Colonic mucosa (tissue), 4 donors: ENCODE measurements around the gene DAPK3. TPM values are rescaled to one million over a fixed set of nuclear protein-coding genes. Genes with fewer than 3 reads are reported as not detected.
"Not testable (repeated sequence)": the region's sequence is repeated elsewhere in the genome, so short reads cannot be mapped to it uniquely, and the experiment has no call there.

Experiments
- DNase-seq: peaks from one replicate; pipeline ENCODE4 v3.0.0-alpha.2; 2020
- H3K27ac ChIP-seq: fragments of 200-600 bp; one replicate; pipeline ENCODE4 v1.8.0; 2021
- H3K27me3 ChIP-seq: fragments of 200-600 bp; one replicate; pipeline ENCODE4 v1.8.0; 2021
- H3K36me3 ChIP-seq: fragments of 200-600 bp; one replicate; pipeline ENCODE4 v1.8.0; 2021
- H3K4me1 ChIP-seq: fragments of 200-600 bp; one replicate; pipeline ENCODE4 v1.8.0; 2021; ENCODE audit warnings: mild to moderate bottlenecking
- H3K4me3 ChIP-seq: fragments of 200-600 bp; one replicate; pipeline ENCODE4 v1.8.0; 2021
- H3K9ac ChIP-seq, 2 donors: one replicate each; pipeline ENCODE4 v1.7.0; 2013; ENCODE audit warnings: control low read depth in 2 of 2, low read depth in 2 of 2, low read length in 2 of 2
- H3K9me3 ChIP-seq: fragments of 200-600 bp; one replicate; pipeline ENCODE4 v1.8.0; 2021
- CTCF ChIP-seq: fragments of 200-600 bp; IDR thresholded peaks from one replicate; pipeline ENCODE4 v1.8.0; 2022; ENCODE audit warnings: antibody characterized with exemption, mild to moderate bottlenecking
- intact Hi-C: fragments of 100-400 bp; cut with DNase I; formaldehyde crosslinking; loops from one replicate; pipeline ENCODE4 v1.14.1; 2022
- total RNA-seq, 2 donors: library from RNA; stranded (reverse); fragmentation: NEBNext Ultra II Directional in 1 of 2; extraction: Animal tissue kit (Norgen Biotek cat#: 25700) in 1 of 2; gene quantifications; one replicate each; pipeline ENCODE4 v1.2.1, GENCODE V29; 2021
- donor health status: healthy.
- donor health status: DM: no; HTN: no; CAD: no.
- donor health status: DM: no; HTN: no; CAD: no.

The DAPK3 gene
- total RNA-seq, 2 donors from 2014 or later = 53.7 to 74.3 TPM

DNA sequence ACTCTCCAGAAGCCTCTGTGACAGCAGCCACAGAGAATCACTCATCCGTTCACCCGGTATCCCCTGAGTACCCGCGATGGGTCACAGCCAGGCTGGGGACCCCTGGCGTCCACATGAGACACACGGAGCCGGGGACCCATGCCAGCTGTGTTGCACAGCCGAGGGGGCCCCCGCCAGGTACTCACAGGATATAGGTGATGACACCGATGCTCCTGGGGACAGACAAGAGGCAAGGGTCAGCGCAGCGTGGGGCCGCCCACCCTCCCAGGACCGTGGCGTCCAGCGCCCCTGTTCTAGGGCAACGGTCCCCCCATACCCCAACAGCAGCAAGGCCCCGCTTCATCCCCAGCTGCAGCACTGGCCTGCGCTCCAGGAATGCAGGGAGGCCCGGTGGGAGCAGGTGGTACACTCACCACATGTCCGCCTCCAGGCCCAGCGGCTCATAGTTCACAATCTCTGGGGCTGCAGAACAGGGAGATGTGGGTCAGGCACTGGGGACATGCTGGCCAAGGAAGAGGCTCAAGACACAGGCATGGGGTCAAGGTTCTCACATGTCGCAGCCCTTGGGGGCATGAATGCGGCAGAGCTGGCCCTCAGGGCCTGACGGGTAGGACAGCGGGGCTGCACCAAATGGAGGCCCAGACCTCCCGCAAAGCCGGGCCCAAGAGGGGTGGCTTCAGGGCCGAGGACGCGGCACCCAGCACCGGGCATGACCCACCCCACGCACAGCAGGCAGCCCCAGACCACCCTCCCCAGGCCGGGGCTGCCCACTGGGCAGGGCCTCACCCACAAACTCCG, 7.2 kb downstream of the DAPK3 start:
- Histone ChIP-seq H3K36me3 (peaks cover 8% of the 10 kb centered on the region), H3K27ac (no peak overlapping the region), H3K9me3 (no peaks in the 10 kb centered on the region), H3K4me1 (peaks cover 16% of the 10 kb centered on the region), H3K27me3 (no peaks in the 10 kb centered on the region), H3K4me3 (no peak overlapping the region), H3K9ac (no peak overlapping the region)
- no peak for TF ChIP-seq CTCF
- intact Hi-C loops = no loop called here
- no peak for DNase-seq

GRCh38 chr19:3961007-3961406, 9.9 kb downstream of the DAPK3 start:
- intact Hi-C loops = no loop called here

DNA sequence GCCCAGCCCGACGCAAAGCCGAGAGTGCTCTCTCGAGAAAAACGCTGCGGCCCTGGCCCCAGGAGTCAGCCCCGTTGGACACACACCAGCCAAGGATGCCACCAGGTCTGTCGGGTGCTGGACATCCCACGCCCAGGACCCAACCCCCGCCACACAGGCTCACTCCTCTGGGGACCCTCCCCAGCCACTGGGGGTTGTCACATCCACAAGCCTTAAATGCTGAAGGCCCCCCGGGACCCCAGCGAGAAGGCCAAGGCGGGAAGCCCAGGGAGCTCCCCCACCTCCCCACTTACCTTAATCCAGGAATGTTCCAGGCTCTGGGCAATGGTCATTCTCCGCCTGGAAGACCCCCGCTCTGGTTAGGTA, 11.2 kb downstream of the DAPK3 start:
- H3K9ac ChIP-seq = no peak overlapping the region
- intact Hi-C loops = no loop called here
- no peaks in the 10 kb centered on the region for H3K9me3 ChIP-seq
- no peak overlapping the region for H3K4me3 ChIP-seq
- no peaks in the 10 kb centered on the region for H3K27me3 ChIP-seq
- no peak overlapping the region for H3K27ac ChIP-seq
- no peak for DNase-seq
- no peak for TF ChIP-seq CTCF
- no peaks in the 10 kb centered on the region for H3K4me1 ChIP-seq
- peaks cover 16% of the 10 kb centered on the region for H3K36me3 ChIP-seq

More at GRCh38 chr19:3961007-3961406, 9.9 kb downstream of the DAPK3 start:
- no peak overlapping the region for H3K27ac ChIP-seq
- H3K27me3 ChIP-seq = no peaks in the 10 kb centered on the region
- peaks cover 4% of the 10 kb centered on the region for H3K4me1 ChIP-seq
- no peak overlapping the region for H3K9ac ChIP-seq
- no peak for TF ChIP-seq CTCF
- H3K9me3 ChIP-seq = no peaks in the 10 kb centered on the region
- peaks cover 16% of the 10 kb centered on the region for H3K36me3 ChIP-seq
- H3K4me3 ChIP-seq = no peak overlapping the region
- DNase-seq = no peak

DNA sequence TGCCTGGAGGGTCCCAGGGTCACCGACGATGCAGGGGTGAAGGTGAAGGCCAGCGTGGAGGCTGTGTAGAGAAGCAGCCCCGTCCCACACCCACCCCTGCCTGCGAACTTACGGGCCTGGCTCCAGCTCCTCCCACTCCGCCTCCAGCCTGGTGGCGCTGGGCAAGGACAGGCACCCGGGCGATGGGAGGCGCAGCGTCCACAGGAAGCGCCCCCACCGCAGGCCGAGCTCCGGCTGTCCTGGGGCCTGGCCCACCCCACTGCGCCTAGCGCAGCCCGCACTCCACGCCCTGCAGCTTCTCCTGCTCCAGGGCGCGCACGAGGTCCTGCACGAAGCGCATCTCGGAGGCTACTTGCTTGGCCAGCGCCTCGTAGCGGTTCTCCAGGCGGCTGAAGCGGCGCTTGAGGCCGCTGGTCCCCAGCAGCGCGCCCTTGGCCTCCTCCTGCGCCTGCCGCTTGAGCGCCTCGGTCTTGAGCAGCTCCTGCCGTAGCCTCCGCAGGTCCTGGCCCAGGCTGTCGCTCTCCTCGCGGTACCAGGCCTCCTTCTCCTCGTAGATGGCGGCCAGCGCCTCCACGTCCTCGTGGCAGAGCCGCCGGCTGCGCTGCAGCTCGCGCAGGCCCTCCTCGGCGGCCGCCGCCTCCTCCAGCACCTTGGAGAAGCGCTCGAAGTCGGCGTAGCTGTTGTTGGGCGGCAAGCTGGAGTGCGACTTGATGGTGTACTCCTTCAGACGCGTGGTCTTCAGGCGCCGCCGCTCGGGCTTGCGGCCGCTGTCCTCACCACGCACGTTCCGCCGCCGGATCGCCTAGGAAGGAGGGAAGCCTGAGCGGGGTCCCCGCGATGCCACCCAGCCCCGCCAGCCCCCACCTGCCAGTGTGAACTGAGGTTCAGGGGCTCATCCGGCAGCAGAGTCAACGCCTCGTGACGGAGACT, 11.8 kb downstream of the DAPK3 start:
- Histone ChIP-seq H3K4me3 (no peak overlapping the region), H3K9ac (no peak overlapping the region), H3K27ac (no peak overlapping the region), H3K36me3 (peaks cover 16% of the 10 kb centered on the region), H3K9me3 (no peaks in the 10 kb centered on the region), H3K4me1 (no peaks in the 10 kb centered on the region), H3K27me3 (no peaks in the 10 kb centered on the region)
- TF ChIP-seq CTCF = no peak
- intact Hi-C loops = no loop called here
- DNase-seq = no peak

- TF ChIP-seq CTCF = no peak
- Histone ChIP-seq H3K27me3 (no peaks in the 10 kb centered on the region), H3K9me3 (no peaks in the 10 kb centered on the region), H3K9ac (no peak overlapping the region), H3K4me1 (no peaks in the 10 kb centered on the region), H3K36me3 (peaks cover 16% of the 10 kb centered on the region), H3K4me3 (no peak overlapping the region), H3K27ac (no peak overlapping the region)
- intact Hi-C loops = no loop called here
- DNase-seq = no peak
Measured at GRCh38 chr19:3955688-3956087, 15.2 kb downstream of the DAPK3 start.

DNA sequence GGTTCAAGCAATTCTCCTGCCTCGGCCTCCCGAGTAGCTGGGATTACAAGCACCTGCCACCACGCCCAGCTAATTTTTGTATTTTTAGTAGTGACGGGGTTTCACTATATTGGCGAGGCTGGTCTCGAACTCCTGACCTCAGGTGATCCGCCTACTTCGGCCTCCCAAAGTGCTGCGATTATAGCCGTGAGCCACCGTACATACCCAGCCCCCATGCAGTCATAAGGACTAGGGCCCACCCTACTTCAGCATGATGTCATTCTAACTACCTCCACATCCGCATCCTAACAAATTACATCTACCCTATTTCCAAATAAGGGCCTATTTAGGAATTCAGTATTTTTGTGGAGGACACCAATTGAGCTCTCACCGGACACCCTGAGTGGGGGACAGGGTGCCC, 15.6 kb downstream of the DAPK3 start:
- H3K27me3 ChIP-seq, H3K9ac ChIP-seq, H3K4me1 ChIP-seq, H3K4me3 ChIP-seq, intact Hi-C loops, DNase-seq, H3K9me3 ChIP-seq, H3K27ac ChIP-seq: not testable (repeated sequence)
- H3K36me3 ChIP-seq = peaks cover 16% of the 10 kb centered on the region
